Stimulated activated naive B cell treated with anti-CD40 and anti-IgM and Interleukin-4, amounts not matched to agents 10 μg/mL and 1 μg/mL and 100 μg/mL, for 72 hours (primary cell): ENCODE data around the gene AQP3.

Source experiments
- ATAC-seq, 2 donors: fragments of 150-1000 bp; cut with Tn5 transposase; replicated peaks; 2 replicates each; pipeline ENCODE4 v1.10.0; 2021; ENCODE audit warnings: moderate library complexity in 1 of 2
- DNase-seq: peaks from one replicate; pipeline ENCODE4 v3.0.0; 2021
- H3K27ac Mint-ChIP-seq: one replicate; pipeline ENCODE4 v1.8.0; 2022; ENCODE audit warnings: mild to moderate bottlenecking, mixed read lengths
- H3K27me3 Mint-ChIP-seq, 2 donors: one replicate each; pipeline ENCODE4 v1.8.0; 2022; ENCODE audit warnings: mixed read lengths in 2 of 2
- H3K36me3 Mint-ChIP-seq, 2 donors: one replicate each; pipeline ENCODE4 v1.8.0; 2022; ENCODE audit warnings: mixed read lengths in 2 of 2, mild to moderate bottlenecking in 1 of 2
- H3K4me1 Mint-ChIP-seq, 2 donors: one replicate each; pipeline ENCODE4 v1.8.0; 2022; ENCODE audit warnings: mixed read lengths in 2 of 2, mild to moderate bottlenecking in 1 of 2
- H3K4me3 Mint-ChIP-seq, 2 donors: one replicate each; pipeline ENCODE4 v1.8.0; 2022; ENCODE audit warnings: mild to moderate bottlenecking in 2 of 2, mixed read lengths in 2 of 2, moderate library complexity in 1 of 2
- H3K9me3 Mint-ChIP-seq, 2 donors: one replicate each; pipeline ENCODE4 v1.8.0; 2022; ENCODE audit warnings: mixed read lengths in 2 of 2, mild to moderate bottlenecking in 1 of 2

Gene AQP3

DNA sequence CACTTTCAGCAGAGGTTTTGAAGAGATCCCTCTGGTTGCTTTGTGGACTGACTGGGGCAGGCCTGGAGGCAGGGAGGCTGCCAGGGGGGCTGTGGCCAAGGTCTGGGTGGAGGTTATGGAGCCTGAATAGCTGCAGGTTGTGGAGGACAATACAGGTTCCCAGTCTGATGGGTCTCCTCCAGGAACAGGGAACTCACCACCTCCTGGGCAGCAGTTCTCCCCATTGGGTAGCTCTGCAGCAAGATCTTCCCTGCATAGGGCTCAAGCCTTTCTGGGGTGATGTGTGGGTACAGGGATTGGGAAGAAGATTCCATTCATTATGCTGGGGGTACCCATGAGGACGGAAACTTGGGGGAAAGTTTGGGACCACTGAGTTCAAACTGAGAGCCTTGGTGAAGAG lies 6.8 kb downstream of the AQP3 start:
- Mint-ChIP-seq H3K4me3 (no peak overlapping the region), H3K36me3 (no peaks in the 10 kb centered on the region), H3K9me3 (no peaks in the 10 kb centered on the region), H3K4me1 (peaks cover 4 to 7% of the 10 kb centered on the region in 2 donors), H3K27me3 (peaks cover 13 to 21% of the 10 kb centered on the region in 2 donors), H3K27ac (no peak overlapping the region)
- DNase-seq (no peak), ATAC-seq (no peak)

DNA sequence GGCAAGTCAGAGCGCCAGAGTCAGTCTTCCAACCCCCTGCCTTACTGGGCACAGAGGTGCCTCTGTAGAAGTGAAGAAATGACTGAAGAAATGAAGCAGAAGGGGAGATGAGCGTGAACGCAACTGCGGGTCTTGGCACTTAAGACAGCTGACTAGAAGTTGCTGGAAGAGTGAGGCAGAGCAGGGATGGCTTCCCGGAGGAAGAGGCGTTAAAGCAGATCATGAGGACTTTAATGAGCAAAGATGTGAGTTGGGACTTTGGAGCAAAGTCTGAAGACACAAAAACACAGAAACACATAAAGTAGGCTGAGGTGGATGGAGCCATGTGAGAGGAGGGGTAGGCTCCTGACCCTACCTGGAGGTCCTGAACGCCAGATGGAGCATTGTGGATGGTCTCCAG lies 7.2 kb downstream of the AQP3 start:
- H3K4me3 Mint-ChIP-seq: no peak overlapping the region
- no peak for ATAC-seq
- H3K27ac Mint-ChIP-seq: no peak overlapping the region

DNA sequence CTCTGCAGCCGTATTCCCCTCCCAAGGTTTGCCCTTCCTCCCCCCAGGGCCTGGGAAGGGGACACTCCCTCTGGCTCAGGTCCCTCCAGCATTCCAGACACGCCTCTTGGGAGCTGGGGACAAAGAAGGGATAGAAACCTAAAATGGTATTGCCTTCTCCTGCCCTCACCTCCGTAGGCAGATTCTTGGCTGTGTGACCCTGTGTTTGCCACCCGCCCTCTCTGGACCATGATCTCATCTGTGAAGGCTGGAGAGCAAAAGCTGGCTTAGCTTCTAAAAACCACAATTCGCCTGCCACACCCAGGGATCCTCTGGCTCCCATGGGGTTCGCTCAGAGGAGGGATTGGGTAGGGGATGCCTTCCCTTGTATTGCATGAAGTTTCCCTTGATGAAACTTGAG lies 7.7 kb downstream of the AQP3 start:
- no peak for ATAC-seq
- DNase-seq: no peak
- Mint-ChIP-seq H3K4me3 (no peak overlapping the region), H3K27me3 (peaks cover 13 to 25% of the 10 kb centered on the region in 2 donors), H3K36me3 (no peaks in the 10 kb centered on the region), H3K4me1 (peaks cover 4 to 7% of the 10 kb centered on the region in 2 donors), H3K27ac (no peak overlapping the region), H3K9me3 (no peaks in the 10 kb centered on the region)

More for the DNA sequence above, 7.2 kb downstream of the AQP3 start:
- Mint-ChIP-seq H3K27me3 (peaks cover 13 to 25% of the 10 kb centered on the region in 2 donors), H3K4me1 (peaks cover 4 to 7% of the 10 kb centered on the region in 2 donors), H3K36me3 (no peaks in the 10 kb centered on the region), H3K9me3 (no peaks in the 10 kb centered on the region)
- no peak for DNase-seq

DNA sequence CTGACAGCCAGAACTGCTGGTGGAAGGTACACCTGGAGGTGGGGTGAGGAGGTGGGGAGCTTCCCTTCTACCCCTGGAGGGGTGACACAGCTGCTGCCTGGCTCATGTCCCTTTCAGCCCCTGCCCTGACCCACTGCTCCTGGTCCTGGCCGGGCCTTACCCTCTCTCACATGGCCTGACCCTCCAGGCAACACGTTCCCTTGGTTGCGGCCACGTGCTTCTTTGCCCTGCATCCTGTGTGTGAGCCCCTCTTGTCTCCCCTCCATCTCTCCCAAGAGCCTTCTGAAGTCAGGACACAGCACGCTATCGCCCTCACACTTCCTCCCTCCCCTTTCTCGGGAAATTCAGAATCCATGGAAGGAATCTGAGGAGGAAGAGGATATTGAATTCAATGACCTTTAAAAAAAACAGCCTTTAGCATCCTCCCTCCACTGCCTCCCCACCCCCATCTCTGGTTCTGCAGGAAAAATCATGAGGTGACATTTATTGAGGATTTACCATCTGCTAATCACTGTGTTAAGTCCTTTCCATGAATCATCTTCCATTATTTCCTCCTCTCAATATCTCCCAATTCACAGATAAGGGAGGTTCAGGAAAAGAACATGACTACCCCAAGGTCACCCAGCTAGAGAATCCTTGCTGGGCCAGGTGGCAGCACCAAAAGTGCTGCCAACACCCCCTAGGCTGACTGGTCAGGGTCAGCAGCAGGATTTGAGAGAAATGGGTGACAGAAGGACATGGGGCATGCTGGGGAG lies 8.3 kb downstream of the AQP3 start:
- ATAC-seq (no peak), DNase-seq (no peak)
- H3K36me3 Mint-ChIP-seq: no peaks in the 10 kb centered on the region
- H3K4me1 Mint-ChIP-seq: peaks cover 4 to 7% of the 10 kb centered on the region in 2 donors
- no peak overlapping the region for H3K27ac Mint-ChIP-seq
- H3K27me3 Mint-ChIP-seq: peaks cover 15 to 29% of the 10 kb centered on the region in 2 donors
- H3K4me3 Mint-ChIP-seq: no peak overlapping the region
- no peaks in the 10 kb centered on the region for H3K9me3 Mint-ChIP-seq

DNA sequence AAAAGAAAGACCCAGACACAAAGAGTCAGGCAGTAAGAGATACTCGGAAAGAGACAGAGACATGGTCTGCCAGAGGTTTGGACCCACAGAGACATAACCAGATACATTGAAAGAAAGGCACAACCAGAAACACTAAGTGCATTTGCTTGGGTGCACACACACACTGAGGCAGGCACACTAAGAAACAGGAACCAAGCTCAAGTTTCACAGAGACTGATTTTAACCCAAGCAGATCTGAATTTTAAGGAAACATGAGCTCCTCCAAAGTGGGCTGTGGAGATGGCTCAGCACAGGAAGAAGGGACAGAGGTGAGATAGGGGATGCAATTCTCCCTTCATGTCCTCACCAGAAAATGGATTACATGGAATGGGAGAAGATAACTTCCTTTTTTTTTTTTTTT lies 9.5 kb downstream of the AQP3 start:
- peaks cover 16 to 31% of the 10 kb centered on the region in 2 donors for H3K27me3 Mint-ChIP-seq
- DNase-seq: no peak
- no peak overlapping the region for H3K27ac Mint-ChIP-seq
- H3K36me3 Mint-ChIP-seq: no peaks in the 10 kb centered on the region
- ATAC-seq: peak; percentile 55 to 63
- no peaks in the 10 kb centered on the region for H3K9me3 Mint-ChIP-seq
- peaks cover 4 to 7% of the 10 kb centered on the region in 2 donors for H3K4me1 Mint-ChIP-seq
- H3K4me3 Mint-ChIP-seq: no peak overlapping the region

DNA sequence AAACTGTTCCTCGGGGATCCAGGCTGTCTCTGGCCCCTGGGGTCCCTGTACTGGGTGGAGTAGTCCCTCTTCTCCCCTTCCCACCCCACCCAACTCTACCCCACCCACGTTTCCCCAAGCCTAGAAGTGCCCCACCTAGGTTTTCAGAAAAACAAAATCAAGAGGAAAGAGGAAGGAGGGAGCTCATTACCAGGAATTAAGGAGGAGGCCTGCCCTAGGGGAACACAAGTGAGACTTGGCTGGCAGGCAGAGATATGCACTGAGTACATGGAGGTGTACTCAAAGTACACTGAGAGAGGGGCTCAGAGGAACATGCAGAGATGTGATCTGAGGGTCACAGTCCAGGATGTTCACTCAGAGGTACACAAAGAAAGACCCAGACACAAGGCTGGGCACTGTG lies 10.2 kb downstream of the AQP3 start:
- ATAC-seq (no peak), DNase-seq (no peak)
- no peaks in the 10 kb centered on the region for H3K9me3 Mint-ChIP-seq
- peaks cover 16 to 31% of the 10 kb centered on the region in 2 donors for H3K27me3 Mint-ChIP-seq
- H3K4me1 Mint-ChIP-seq: peaks cover 4 to 7% of the 10 kb centered on the region in 2 donors
- no peak overlapping the region for H3K27ac Mint-ChIP-seq
- no peak overlapping the region for H3K4me3 Mint-ChIP-seq
- no peaks in the 10 kb centered on the region for H3K36me3 Mint-ChIP-seq

DNA sequence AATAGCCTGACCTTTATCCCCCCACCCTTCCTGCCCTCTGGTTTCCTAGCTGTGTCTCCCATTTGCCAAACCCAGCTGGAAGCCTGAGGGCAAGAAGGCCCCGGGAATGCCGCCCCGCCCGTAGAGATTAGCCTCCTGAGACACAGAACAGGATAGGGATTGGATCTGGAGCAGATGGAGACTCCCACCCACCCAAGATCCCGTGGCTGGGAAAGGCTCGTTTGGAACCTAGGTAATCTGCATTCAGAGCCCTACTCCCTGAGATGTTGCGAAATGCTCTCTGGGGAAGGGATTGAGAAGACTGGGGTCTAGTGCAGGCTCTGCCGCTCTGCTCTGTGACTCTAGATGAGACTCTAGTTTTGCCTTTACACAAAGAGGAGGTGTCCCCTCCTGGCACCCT lies 10.9 kb downstream of the AQP3 start:
- Mint-ChIP-seq H3K27ac (no peak overlapping the region), H3K36me3 (no peaks in the 10 kb centered on the region), H3K4me1 (peaks cover 4 to 7% of the 10 kb centered on the region in 2 donors), H3K9me3 (no peaks in the 10 kb centered on the region), H3K4me3 (no peak overlapping the region), H3K27me3 (peaks cover 18 to 31% of the 10 kb centered on the region in 2 donors)
- DNase-seq (no peak), ATAC-seq (no peak)

DNA sequence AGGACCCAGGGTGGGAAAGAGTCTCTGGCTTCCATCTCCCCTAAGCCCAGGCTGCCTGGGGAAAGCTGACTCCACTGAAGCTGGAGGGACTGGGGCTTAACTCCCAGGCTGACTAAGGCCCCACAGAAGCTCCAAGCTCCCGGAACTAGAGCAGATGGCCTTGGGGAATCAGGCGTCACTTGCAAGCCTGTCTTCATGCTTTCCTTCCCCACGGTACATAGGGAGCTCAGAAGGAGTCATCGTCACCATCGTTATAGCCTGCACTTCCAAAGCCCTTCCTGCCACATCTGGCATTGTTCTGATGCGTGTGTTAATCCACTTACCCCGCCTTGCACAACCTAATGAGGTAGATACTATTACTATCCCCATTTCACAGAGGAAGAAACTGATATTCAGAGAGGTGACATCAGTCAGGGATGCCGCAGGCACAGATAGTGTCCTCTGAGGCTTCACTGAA lies 11.5 kb downstream of the AQP3 start:
- Mint-ChIP-seq H3K27me3 (peaks cover 20 to 30% of the 10 kb centered on the region in 2 donors), H3K4me3 (no peak overlapping the region), H3K4me1 (peaks cover 4 to 7% of the 10 kb centered on the region in 2 donors), H3K27ac (no peak overlapping the region), H3K36me3 (no peaks in the 10 kb centered on the region), H3K9me3 (no peaks in the 10 kb centered on the region)
- ATAC-seq (no peak), DNase-seq (no peak)

DNA sequence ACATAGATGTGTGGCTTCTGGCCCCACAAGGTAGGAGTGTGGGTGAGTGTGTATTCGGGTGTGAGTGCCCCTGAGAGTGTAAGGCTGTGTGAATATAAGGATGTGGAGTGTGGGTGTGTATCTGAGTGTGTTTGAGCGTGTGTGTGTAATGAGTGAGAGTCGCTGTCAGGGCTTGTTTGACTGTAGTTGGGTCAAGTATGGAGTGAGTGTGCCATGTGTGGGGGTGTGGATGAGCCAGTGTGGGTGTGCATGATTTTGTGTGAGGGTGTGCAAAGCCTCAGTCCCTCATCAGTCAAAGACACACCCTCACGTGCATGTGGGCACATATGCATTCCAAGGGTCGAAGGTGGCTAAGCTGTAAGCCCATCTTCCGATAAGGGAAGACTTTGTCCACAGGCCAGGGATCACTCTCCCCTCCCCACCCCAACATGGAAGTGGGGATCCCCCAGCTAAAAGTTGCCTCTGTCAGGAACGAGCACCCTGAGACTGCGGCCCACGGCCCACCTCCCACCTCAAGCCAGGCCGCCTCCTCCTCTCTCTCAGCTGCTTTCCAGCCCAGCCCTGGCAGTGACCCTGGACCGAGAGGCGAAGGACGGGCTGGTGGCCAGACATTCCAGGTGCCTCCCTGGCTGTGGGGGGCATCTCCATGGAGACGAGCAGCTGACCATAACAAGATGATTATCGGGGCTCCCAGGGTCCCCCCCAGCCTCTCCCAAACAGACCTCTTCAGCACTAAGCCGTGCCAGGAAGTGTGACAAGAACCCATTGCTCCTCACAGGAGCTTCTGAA lies 12.9 kb downstream of the AQP3 start:
- Mint-ChIP-seq H3K4me1 (peaks cover 4 to 7% of the 10 kb centered on the region in 2 donors), H3K27me3 (peaks cover 17% of the 10 kb centered on the region in 2 donors), H3K4me3 (no peak overlapping the region), H3K36me3 (no peaks in the 10 kb centered on the region), H3K9me3 (no peaks in the 10 kb centered on the region), H3K27ac (no peak overlapping the region)
- DNase-seq (no peak), ATAC-seq (no peak)

DNA sequence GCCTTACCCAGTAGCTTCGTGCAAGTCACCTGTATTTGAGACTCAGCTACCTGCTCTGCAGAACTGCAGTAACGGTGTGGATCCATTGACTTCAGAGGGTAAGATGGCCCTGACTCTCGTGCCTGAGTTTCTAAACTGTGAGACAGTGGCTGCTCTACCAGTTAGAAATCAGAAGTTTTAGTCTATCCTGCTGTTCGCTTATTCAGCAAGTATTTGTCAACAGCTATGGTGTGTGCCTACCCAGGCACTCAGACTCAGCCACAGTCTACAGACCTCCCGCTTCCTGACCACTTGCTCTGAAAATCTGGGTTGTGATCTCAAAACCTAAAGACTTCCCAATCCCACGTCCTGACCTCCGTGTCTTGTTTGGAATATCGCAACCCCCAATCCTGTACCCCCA lies 13.5 kb downstream of the AQP3 start:
- no peak for ATAC-seq
- no peaks in the 10 kb centered on the region for H3K36me3 Mint-ChIP-seq
- DNase-seq: no peak
- H3K4me1 Mint-ChIP-seq: peaks cover 4 to 7% of the 10 kb centered on the region in 2 donors
- H3K27ac Mint-ChIP-seq: no peak overlapping the region
- no peak overlapping the region for H3K4me3 Mint-ChIP-seq
- peaks cover 11 to 12% of the 10 kb centered on the region in 2 donors for H3K27me3 Mint-ChIP-seq
- no peaks in the 10 kb centered on the region for H3K9me3 Mint-ChIP-seq

DNA sequence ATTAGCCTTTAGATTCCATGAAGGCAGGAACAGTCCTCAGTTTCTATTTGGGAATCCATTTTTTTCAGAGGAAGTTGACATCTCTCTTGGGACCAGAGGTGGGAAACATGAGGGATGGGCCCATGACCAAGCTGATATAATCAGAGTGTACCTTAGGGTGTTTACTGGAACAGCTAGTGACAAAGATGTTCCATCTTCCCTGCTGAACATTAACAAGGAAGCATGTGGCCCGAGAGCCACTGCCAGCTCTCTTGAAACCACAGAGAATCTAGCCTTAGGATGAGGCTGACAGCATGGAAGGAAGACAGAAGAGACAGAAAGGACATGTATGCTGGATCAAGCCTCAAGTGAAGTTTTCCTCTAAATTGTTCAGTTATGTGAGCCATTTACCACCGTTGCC lies 16.0 kb downstream of the AQP3 start:
- H3K36me3 Mint-ChIP-seq: no peaks in the 10 kb centered on the region
- H3K4me1 Mint-ChIP-seq: no peaks in the 10 kb centered on the region
- no peaks in the 10 kb centered on the region for H3K9me3 Mint-ChIP-seq
- ATAC-seq (no peak), DNase-seq (no peak)
- H3K4me3 Mint-ChIP-seq: no peak overlapping the region
- H3K27ac Mint-ChIP-seq: peak overlapping the region; percentile 68
- peaks cover 11 to 12% of the 10 kb centered on the region in 2 donors for H3K27me3 Mint-ChIP-seq

DNA sequence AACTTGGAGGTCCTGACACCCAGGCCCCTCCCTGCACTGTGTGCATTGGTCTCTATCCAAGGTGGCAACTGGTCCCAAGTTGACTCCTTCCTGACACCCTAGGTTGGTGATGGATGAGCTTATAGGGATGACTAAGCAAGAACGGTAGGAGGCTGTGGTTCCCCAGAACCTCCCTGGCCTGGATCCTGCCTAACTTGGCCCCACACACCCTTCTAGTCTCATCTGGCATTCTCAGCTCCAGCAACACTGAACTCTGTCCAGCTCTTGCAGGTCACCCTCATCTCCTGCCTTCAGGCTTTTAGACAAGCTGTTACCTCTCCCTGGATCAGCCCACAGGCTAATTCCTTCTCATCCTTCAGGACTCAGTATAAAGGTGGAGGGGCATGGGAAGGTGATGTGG lies 16.5 kb downstream of the AQP3 start:
- peaks cover 10 to 12% of the 10 kb centered on the region in 2 donors for H3K27me3 Mint-ChIP-seq
- no peak overlapping the region for H3K4me3 Mint-ChIP-seq
- H3K4me1 Mint-ChIP-seq: no peaks in the 10 kb centered on the region
- H3K36me3 Mint-ChIP-seq: no peaks in the 10 kb centered on the region
- DNase-seq (no peak), ATAC-seq (no peak)
- no peak overlapping the region for H3K27ac Mint-ChIP-seq
- H3K9me3 Mint-ChIP-seq: no peaks in the 10 kb centered on the region

DNA sequence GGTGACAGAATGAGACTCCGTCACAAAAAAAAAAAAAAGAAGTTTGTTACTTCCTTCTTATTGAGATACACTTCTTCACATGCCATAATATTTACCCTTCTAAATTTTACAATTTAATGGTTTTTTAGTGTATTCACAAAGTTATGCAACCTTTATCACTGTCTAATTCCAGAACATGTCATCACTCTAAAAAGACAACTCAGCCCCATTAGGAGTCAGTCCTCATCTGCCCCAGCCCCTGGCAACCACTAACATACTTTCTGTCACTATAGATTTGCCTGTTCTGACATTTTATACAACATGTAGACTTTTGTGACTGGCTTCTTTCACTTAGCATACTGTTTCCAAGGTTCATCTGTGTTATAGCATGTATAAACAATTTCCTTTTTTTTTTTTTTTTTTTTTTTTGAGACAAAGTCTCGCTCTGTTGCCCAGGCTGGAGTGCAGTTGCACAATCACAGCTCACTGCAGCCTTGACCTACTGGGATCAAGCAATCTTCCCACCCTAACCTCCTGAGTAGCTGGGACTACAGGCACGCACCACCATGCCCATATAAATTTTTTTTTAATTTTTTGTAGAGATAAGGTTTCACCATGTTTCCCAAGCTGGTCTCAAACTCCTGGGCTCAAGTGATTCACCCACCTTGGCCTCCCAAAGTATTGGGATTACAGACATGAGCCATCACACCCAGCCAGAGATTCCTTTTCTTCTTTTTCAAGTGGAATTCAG lies 18.0 kb downstream of the AQP3 start:
- H3K36me3 Mint-ChIP-seq: no peaks in the 10 kb centered on the region
- H3K27ac Mint-ChIP-seq: no peak overlapping the region
- H3K4me3 Mint-ChIP-seq: no peak overlapping the region
- DNase-seq: no peak
- no peak for ATAC-seq
- H3K9me3 Mint-ChIP-seq: no peaks in the 10 kb centered on the region
- no peaks in the 10 kb centered on the region for H3K4me1 Mint-ChIP-seq
- peaks cover 7 to 13% of the 10 kb centered on the region in 2 donors for H3K27me3 Mint-ChIP-seq

DNA sequence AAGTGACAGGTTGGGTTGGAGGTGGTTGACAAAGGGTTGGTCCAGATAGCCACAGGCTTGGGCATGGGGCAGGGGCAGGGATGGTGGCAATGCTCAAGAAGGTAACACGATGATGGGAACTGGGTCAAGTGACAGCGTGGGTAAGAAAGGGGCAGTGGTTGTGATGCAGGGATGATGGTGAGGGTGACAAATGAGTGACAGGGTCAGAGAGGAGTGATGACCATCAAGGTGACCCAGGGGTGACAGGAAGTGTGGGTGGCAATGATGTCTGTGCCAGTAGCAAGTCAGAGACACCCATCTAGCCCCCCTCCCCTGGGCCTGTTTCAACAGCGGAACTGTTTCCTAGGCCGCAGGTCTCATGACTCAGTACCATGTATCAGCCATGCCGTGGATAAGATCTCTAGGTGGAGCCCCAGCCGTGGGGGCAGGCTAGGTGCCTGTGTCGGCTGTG lies 20.5 kb downstream of the AQP3 start:
- no peaks in the 10 kb centered on the region for H3K36me3 Mint-ChIP-seq
- H3K4me3 Mint-ChIP-seq: no peak overlapping the region
- DNase-seq: no peak
- H3K4me1 Mint-ChIP-seq: no peaks in the 10 kb centered on the region
- no peaks in the 10 kb centered on the region for H3K9me3 Mint-ChIP-seq
- no peak for ATAC-seq
- peaks cover 4 to 8% of the 10 kb centered on the region in 2 donors for H3K27me3 Mint-ChIP-seq
- no peak overlapping the region for H3K27ac Mint-ChIP-seq
